K562 (cell line): ENCODE results near the gene GATA6.

Experiments used
- SNRNP70 ChIP-seq: fragments of 200-400 bp; formaldehyde crosslinking; optimal IDR thresholded peaks from 2 replicates; pipeline ENCODE3; 2017; ENCODE audit warnings: low read depth, low read length
- TGIF2 ChIP-seq: sonication (generic); formaldehyde crosslinking; IDR thresholded peaks from 2 replicates; pipeline ENCODE4 v1.8.1; 2022; ENCODE audit warnings: mild to moderate bottlenecking, missing genetic modification reagents, moderate library complexity

- TF ChIP-seq SNRNP70: no peak
- no peak for TF ChIP-seq TGIF2 (CRISPR knock-in tag)
These were observed 34.3 kb downstream of the GATA6 start for GRCh38 chr18:22203536-22204213.
